OCI-LY3 (cell line): Measurements from ENCODE around the gene UGT1A5.

Source experiments
- EZH2phosphoT487 ChIP-seq: fragments of 200-600 bp; shearing (Covaris generic); IDR thresholded peaks from 2 replicates; pipeline ENCODE4 v1.6.1; 2018; ENCODE audit warnings: antibody characterized with exemption, mixed run types, low read depth
- TF ChIP-seq, protein P1 (sequence below): fragments of 200-600, 300-600 bp; sonication (generic); IDR thresholded peaks from 2 replicates; pipeline ENCODE4 v1.5.1; 2014; ENCODE audit warnings: antibody characterized with exemption, low read length, low read depth

DNA sequence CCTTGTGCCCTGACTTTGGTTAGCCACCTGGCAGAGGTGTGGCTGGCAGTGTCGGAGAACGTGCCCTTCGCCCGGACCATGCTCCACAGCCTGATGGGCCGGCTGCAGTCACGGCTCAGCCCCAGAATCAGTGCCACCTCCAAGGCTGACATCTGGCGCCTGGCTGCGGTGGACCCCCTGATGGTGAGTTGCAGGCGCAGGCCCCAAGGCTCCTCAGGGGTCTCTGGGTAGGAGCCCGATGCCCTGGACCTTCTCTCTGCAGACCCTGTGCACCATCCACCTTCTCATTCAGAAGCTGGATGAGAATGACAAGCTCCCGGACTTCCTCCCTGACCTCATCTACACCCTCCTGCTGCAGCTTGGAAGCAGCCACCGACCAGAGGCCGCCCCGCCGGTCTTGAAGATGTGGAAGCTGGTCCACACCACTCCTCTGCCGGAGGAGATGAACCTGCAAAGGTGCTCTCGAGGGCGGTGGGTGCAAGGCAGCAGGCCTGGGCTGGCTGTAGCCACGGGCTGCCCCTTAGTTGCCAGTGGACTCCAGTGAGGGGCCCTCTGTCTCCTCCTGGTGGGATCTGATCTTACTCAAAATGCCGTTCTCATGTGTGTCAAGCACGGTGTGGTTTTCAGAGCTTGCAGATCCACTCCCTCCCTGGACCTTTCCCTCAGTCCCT, 109.5 kb downstream of the UGT1A5 start:
- TF ChIP-seq, protein P1, sequence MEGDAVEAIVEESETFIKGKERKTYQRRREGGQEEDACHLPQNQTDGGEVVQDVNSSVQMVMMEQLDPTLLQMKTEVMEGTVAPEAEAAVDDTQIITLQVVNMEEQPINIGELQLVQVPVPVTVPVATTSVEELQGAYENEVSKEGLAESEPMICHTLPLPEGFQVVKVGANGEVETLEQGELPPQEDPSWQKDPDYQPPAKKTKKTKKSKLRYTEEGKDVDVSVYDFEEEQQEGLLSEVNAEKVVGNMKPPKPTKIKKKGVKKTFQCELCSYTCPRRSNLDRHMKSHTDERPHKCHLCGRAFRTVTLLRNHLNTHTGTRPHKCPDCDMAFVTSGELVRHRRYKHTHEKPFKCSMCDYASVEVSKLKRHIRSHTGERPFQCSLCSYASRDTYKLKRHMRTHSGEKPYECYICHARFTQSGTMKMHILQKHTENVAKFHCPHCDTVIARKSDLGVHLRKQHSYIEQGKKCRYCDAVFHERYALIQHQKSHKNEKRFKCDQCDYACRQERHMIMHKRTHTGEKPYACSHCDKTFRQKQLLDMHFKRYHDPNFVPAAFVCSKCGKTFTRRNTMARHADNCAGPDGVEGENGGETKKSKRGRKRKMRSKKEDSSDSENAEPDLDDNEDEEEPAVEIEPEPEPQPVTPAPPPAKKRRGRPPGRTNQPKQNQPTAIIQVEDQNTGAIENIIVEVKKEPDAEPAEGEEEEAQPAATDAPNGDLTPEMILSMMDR = no peak
- TF ChIP-seq EZH2phosphoT487 = no peak
